ENCODE measurements around the gene FRG2. TPM values are rescaled to one million over a fixed set of nuclear protein-coding genes. Genes with fewer than 3 reads are reported as not detected.
"Not testable (repeated sequence)": the region's sequence is repeated elsewhere in the genome, so short reads cannot be mapped to it uniquely, and the experiment has no call there.

FRG2 gene
- polyA plus RNA-seq, 5 donors: 0.05 to 0.06 TPM; not detected in 3

- no peak for DNase-seq
Measured at GRCh38 chr4:190016369-190017289, 10.4 kb downstream of the FRG2 start.

- DNase-seq: no peak
Measured at GRCh38 chr4:190015538-190016368, 11.3 kb downstream of the FRG2 start.

GRCh38 chr4:190014771-190015537, 12.1 kb downstream of the FRG2 start:
- DNase-seq: no peak

- DNase-seq: not testable (repeated sequence)
Measured at GRCh38 chr4:189989941-189990340, 37.1 kb downstream of the FRG2 start.

GRCh38 chr4:189988877-189989431, 38.1 kb downstream of the FRG2 start:
- DNase-seq: no peak

GRCh38 chr4:189985651-189986243, 41.3 kb downstream of the FRG2 start:
- not testable (repeated sequence) for DNase-seq

- not testable (repeated sequence) for DNase-seq
Measured at GRCh38 chr4:189984661-189985060, 42.4 kb downstream of the FRG2 start.

- not testable (repeated sequence) for DNase-seq
Measured at GRCh38 chr4:189983916-189984526, 43.0 kb downstream of the FRG2 start.

GRCh38 chr4:189981970-189982369, 45.1 kb downstream of the FRG2 start:
- DNase-seq: no peak

GRCh38 chr4:189980292-189980691, 46.8 kb downstream of the FRG2 start:
- DNase-seq: not testable (repeated sequence)

- no peak for DNase-seq
Measured at GRCh38 chr4:189979196-189980047, 47.6 kb downstream of the FRG2 start.

Other genes starting within 250 kb of the FRG2 start
- gene FRG1, start 86.4 kb downstream of the FRG2 start, polyA plus RNA-seq (ENCODE audit: insufficient read depth in 1 of 5, insufficient read length in 5 of 5, low replicate concordance in 1 of 5): 10 to 100 TPM; 47.1 to 72.5 (median 49.4) TPM
- not detected for gene DBET, start 37.2 kb upstream of the FRG2 start, polyA plus RNA-seq (ENCODE audit: insufficient read depth in 1 of 5, insufficient read length in 5 of 5, low replicate concordance in 1 of 5)
- gene DUX4, start 146.5 kb upstream of the FRG2 start, polyA plus RNA-seq (ENCODE audit: insufficient read depth in 1 of 5, insufficient read length in 5 of 5, low replicate concordance in 1 of 5): under 1 TPM in 3 of 5 donors, not detected in 2; 0.51 to 0.93 (median 0.60) TPM